Lung (tissue), 12 donors: Measurements from ENCODE around the gene MAPK14. TPM values are rescaled to one million over a fixed set of nuclear protein-coding genes. Genes with fewer than 3 reads are reported as not detected.

Source experiments
- ATAC-seq: fragments of 200-7000 bp; cut with Tn5 transposase; one replicate; pipeline ENCODE4 v1.9.1; 2020; ENCODE audit warnings: moderate number of reproducible peaks; ENCODE audit not compliant: insufficient read depth, low FRiP score
- DNase-seq, 3 donors: peaks; one replicate each; pipeline ENCODE4 v3.0.0-alpha.2; 2013 to 2017
- H3K27ac ChIP-seq, 2 donors: one replicate each; pipeline ENCODE4 v1.5.1; 2013; ENCODE audit warnings: mild to moderate bottlenecking in 2 of 2, moderate library complexity in 2 of 2, control low read depth in 1 of 2, inconsistent platforms in 1 of 2, low read depth in 1 of 2, low read length in 1 of 2
- H3K27me3 ChIP-seq, 3 donors: one replicate each; pipeline ENCODE4 v1.5.1; 2013; ENCODE audit warnings: low read length in 2 of 3; ENCODE audit not compliant: control insufficient read depth in 3 of 3, insufficient read depth in 3 of 3
- H3K36me3 ChIP-seq, 4 donors: one replicate each; pipeline ENCODE4 v1.5.1; 2013; ENCODE audit warnings: low read length in 4 of 4, mild to moderate bottlenecking in 1 of 4, moderate library complexity in 1 of 4; ENCODE audit not compliant: control insufficient read depth in 4 of 4, insufficient read depth in 4 of 4
- H3K4me1 ChIP-seq, 5 donors: one replicate each; pipeline ENCODE4 v1.5.1; 2013; ENCODE audit warnings: low read length in 5 of 5, mild to moderate bottlenecking in 2 of 5, moderate library complexity in 1 of 5; ENCODE audit not compliant: control insufficient read depth in 5 of 5, insufficient read depth in 5 of 5
- H3K4me3 ChIP-seq: one replicate; pipeline ENCODE4 v1.5.1; 2013; ENCODE audit warnings: mild to moderate bottlenecking, control low read depth, moderate library complexity
- H3K9ac ChIP-seq, 2 donors: one replicate each; pipeline ENCODE4 v1.5.1; 2013; ENCODE audit warnings: low read length in 2 of 2, control low read depth in 1 of 2; ENCODE audit not compliant: insufficient read depth in 1 of 2
- H3K9me3 ChIP-seq, 4 donors: one replicate each; pipeline ENCODE4 v1.5.1; 2013; ENCODE audit warnings: low read length in 3 of 4, mild to moderate bottlenecking in 1 of 4, moderate library complexity in 1 of 4; ENCODE audit not compliant: control insufficient read depth in 4 of 4, insufficient read depth in 3 of 4
- WGBS, 2 donors: extraction: QIAGEN DNeasy Blood & Tissue Kit; methylation state at CpG; one replicate each; pipeline ENCODE4 v1.1.7; 2013; 5-methylcytosine and 5-hydroxymethylcytosine counted together
- polyA plus RNA-seq, 2 donors: library from polyadenylated mRNA; stranded (reverse); fragments of 200-250 nt; gene quantifications; one replicate each; pipeline ENCODE4 v1.2.1, GENCODE V29; 2013
- total RNA-seq, 2 donors: library from RNA; depleted of rRNA in 1 of 2; stranded (reverse); fragments of >200 nt in 1 of 2; gene quantifications; one replicate each; pipeline ENCODE4 v1.2.1, GENCODE V29; 2014 to 2021
- TF ChIP-seq, protein P1 (sequence below): IDR thresholded peaks from 2 replicates; pipeline ENCODE4 v1.5.1; 2012; ENCODE audit warnings: mild to moderate bottlenecking; ENCODE audit errors: control extremely low read depth, extremely low read depth
- donor health status: control.
- donor health status: control.
- donor health status: Bipolar disorder and iron deficiency.
- donor health status: healthy.
- donor health status: DM: yes; HTN: yes; CAD: no.

MAPK14 gene
- total and polyA plus RNA-seq, 4 donors: 12.8 to 93.3 (median 59.5) TPM

DNA sequence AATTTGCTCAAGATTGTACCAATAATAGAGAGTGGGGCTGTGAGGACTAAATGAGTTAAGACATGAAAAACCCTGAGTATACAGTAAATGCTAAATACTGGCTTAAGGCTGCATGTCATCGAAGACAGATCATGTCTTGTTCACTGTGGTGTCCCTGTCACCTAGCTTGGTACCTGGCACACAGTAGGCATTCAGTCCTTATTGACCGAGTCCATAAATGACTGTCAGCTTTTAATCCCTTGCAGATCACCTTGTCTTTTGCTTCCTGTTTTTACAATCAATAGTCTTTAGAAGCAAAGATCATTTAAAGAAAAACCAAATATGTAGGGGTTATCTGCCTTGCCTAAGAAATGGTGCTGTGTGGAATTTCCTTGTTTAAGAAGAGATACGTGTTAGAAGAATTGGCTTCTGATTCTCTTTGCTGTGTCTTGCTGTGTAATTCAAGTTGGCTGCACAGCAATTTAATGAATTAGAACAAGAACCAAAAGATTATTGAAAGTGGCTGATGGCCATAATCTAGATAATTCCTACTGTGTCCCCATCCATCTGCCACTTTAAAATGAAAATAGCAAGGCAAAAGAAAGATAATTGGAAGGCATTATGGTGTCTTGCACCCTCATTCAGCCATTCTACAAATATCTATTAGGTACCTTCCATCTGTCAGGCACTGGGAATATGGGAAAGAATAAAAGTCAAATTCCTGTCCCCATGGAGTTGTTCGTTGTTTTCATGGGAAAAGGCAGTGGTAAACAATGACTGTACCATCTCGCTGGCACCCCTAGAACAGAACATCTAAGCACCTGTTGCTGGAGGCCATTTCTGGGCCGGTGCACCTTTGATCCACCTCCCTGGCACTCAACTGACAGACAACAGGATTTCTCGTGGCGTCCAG lies 90.3 kb downstream of the MAPK14 start:
- H3K27ac ChIP-seq: peak overlapping the region in 1 of 2 donors; percentile 9
- DNase-seq: no peak
- H3K4me3 ChIP-seq: no peak overlapping the region
- H3K36me3 ChIP-seq: peaks cover 0 to 1% (median 0%) of the 10 kb centered on the region in 4 donors
- H3K9ac ChIP-seq: no peak overlapping the region
- H3K27me3 ChIP-seq: no peaks in the 10 kb centered on the region
- no peaks in the 10 kb centered on the region for H3K9me3 ChIP-seq
- peaks cover 0 to 11% (median 0%) of the 10 kb centered on the region in 5 donors for H3K4me1 ChIP-seq
- 74 to 80% methylated on average over 8 of the region's 8 CpGs for WGBS, 2 donors
- no peak for ATAC-seq
- TF ChIP-seq, protein P1, sequence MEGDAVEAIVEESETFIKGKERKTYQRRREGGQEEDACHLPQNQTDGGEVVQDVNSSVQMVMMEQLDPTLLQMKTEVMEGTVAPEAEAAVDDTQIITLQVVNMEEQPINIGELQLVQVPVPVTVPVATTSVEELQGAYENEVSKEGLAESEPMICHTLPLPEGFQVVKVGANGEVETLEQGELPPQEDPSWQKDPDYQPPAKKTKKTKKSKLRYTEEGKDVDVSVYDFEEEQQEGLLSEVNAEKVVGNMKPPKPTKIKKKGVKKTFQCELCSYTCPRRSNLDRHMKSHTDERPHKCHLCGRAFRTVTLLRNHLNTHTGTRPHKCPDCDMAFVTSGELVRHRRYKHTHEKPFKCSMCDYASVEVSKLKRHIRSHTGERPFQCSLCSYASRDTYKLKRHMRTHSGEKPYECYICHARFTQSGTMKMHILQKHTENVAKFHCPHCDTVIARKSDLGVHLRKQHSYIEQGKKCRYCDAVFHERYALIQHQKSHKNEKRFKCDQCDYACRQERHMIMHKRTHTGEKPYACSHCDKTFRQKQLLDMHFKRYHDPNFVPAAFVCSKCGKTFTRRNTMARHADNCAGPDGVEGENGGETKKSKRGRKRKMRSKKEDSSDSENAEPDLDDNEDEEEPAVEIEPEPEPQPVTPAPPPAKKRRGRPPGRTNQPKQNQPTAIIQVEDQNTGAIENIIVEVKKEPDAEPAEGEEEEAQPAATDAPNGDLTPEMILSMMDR: no peak

DNA sequence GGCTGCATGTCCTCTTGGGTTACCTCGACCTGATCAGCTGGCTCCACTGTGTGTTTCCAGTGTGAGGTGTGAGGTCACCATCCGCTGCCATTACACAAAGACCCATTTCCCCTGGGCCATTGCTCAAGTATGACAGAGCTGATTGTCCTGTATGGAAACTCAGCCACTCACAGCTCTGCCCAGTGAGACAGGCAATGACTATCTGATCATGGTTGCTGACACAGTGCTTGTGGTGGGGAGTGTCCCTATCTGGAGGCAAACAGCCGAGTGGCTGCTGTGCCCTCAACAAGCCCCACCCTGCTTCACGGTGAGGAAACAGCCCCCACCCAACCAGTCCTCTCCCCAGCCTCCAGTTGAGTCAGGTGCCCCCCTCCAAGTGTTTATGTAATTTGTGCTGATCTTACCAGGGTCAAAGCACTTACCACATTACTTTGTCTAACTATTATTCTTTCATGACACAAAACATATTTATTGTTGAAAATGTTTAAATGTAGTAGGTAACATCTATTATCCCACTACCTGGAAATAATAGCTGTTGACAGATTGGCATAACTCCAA lies 91.0 kb downstream of the MAPK14 start:
- no peak overlapping the region for H3K4me3 ChIP-seq
- H3K4me1 ChIP-seq: peaks cover 0 to 16% (median 0%) of the 10 kb centered on the region in 5 donors
- no peaks in the 10 kb centered on the region for H3K9me3 ChIP-seq
- TF ChIP-seq, protein P1: no peak
- H3K36me3 ChIP-seq: no peaks in the 10 kb centered on the region
- DNase-seq (peak in 1 of 3 donors; percentile 46), ATAC-seq (peak; percentile 49)
- H3K27ac ChIP-seq: peak overlapping the region in 1 of 2 donors; percentile 9
- WGBS, 2 donors: 16 to 27% methylated on average over 4 of the region's 4 CpGs
- H3K9ac ChIP-seq: no peak overlapping the region
- no peaks in the 10 kb centered on the region for H3K27me3 ChIP-seq

DNA sequence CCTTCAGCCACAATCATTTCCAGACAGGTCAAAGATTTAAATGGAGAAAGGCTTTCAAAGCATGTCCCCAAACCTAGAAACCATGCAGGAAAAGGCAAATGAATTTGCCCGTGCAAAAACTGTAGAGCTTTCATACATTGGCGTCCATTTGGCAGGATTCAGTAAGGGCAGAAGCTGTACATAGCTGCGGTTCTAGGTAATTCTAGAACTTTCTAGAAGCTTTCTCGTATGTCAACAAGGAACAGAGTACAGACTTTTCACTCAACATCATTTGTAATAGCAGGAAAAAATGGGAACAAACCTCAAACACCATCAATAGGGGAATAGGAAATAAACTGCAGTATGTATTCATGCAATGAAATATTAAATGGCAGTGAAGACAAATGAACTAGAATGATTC lies 91.6 kb downstream of the MAPK14 start:
- Histone ChIP-seq H3K36me3 (no peaks in the 10 kb centered on the region), H3K4me3 (no peak overlapping the region), H3K9me3 (no peaks in the 10 kb centered on the region), H3K9ac (no peak overlapping the region), H3K4me1 (peaks cover 0 to 16% (median 0%) of the 10 kb centered on the region in 5 donors), H3K27me3 (no peaks in the 10 kb centered on the region), H3K27ac (no peak overlapping the region)
- ATAC-seq (no peak), DNase-seq (no peak)
- TF ChIP-seq, protein P1: no peak
- WGBS, 2 donors: 78 to 80% methylated on average over 4 of the region's 4 CpGs
